HEK293 (cell line): ENCODE measurements around the gene MDP1.

Experiments
- CTCF ChIA-PET: fragments of 350-600 bp; formaldehyde crosslinking; extraction: SDS; loops from one replicate; lab custom pipeline; 2021; ENCODE audit warnings: antibody characterized with exemption; lab: Yijun Ruan, JAX
- POLR2A ChIA-PET: fragments of 300-600 bp; formaldehyde crosslinking; extraction: SDS; loops from one replicate; lab custom pipeline; 2020; ENCODE audit warnings: antibody characterized with exemption, inconsistent platforms; lab: Yijun Ruan, JAX
- H3K27ac ChIP-seq: fragments of 200-500 bp; sonication (Bioruptor generic); 2 replicates; pipeline ENCODE4 v1.5.1; 2014; ENCODE audit warnings: low read depth, low read length, control low read depth, inconsistent platforms; ENCODE audit errors: extremely low read depth
- H3K36me3 ChIP-seq, 2 experiments: fragments of 200-500 bp in 1 of 2; sonication (Bioruptor generic) in 1 of 2; 1 replicate in 1 of 2; 2 replicates in 1 of 2; pipeline ENCODE4 v1.5.1; 2014 to 2017; ENCODE audit warnings: inconsistent platforms in 2 of 2, low read length in 2 of 2; ENCODE audit not compliant: control insufficient read depth in 2 of 2, insufficient read depth in 1 of 2
- H3K4me1 ChIP-seq: fragments of 200-500 bp; sonication (Bioruptor generic); 2 replicates; pipeline ENCODE4 v1.5.1; 2014; ENCODE audit warnings: mild to moderate bottlenecking, low read length, inconsistent platforms; ENCODE audit not compliant: control insufficient read depth, insufficient read depth
- H3K4me3 ChIP-seq: 2 replicates; pipeline ENCODE4 v1.5.1; 2011; ENCODE audit warnings: low read depth, mild to moderate bottlenecking, control low read depth, low read length, moderate library complexity
- H3K9me3 ChIP-seq: fragments of 200-500 bp; sonication (Bioruptor generic); 2 replicates; pipeline ENCODE4 v1.5.1; 2014; ENCODE audit warnings: low read depth, low read length, inconsistent platforms; ENCODE audit not compliant: control insufficient read depth, insufficient read depth
- HOXC10 ChIP-seq: sonication (generic); formaldehyde crosslinking; IDR thresholded peaks from 2 replicates; pipeline ENCODE4 v1.8.1; 2023; ENCODE audit warnings: mild to moderate bottlenecking, missing genetic modification reagents
- PRDM6 ChIP-seq: fragments of 450-650 bp; formaldehyde crosslinking; IDR thresholded peaks from 2 replicates; pipeline ENCODE4 v1.5.1; 2017; ENCODE audit warnings: missing biosample characterization, missing genetic modification characterization
- RBAK ChIP-seq: fragments of 450-650 bp; formaldehyde crosslinking; IDR thresholded peaks from 2 replicates; pipeline ENCODE4 v1.5.1; 2016; ENCODE audit warnings: missing biosample characterization, missing genetic modification characterization
- SETDB1 ChIP-seq: IDR thresholded peaks from one replicate; pipeline ENCODE4 v1.6.1; 2017; ENCODE audit warnings: mild to moderate bottlenecking, low read length, moderate library complexity, mixed read lengths; ENCODE audit not compliant: insufficient read length
- SP7 ChIP-seq: fragments of 450-650 bp; formaldehyde crosslinking; IDR thresholded peaks from 2 replicates; pipeline ENCODE4 v1.5.1; 2016; ENCODE audit warnings: missing biosample characterization, missing genetic modification characterization
- ZNF140 ChIP-seq: fragments of 450-650 bp; formaldehyde crosslinking; IDR thresholded peaks from 2 replicates; pipeline ENCODE4 v1.5.1; 2016; ENCODE audit warnings: missing biosample characterization, missing genetic modification characterization
- ZNF16 ChIP-seq: fragments of 450-650 bp; formaldehyde crosslinking; IDR thresholded peaks from 2 replicates; pipeline ENCODE4 v1.5.1; 2016; ENCODE audit warnings: low read depth, missing biosample characterization, missing genetic modification characterization
- ZNF169 ChIP-seq: fragments of 450-650 bp; formaldehyde crosslinking; IDR thresholded peaks from 2 replicates; pipeline ENCODE4 v1.5.1; 2016; ENCODE audit warnings: missing biosample characterization, missing genetic modification characterization
- ZNF174 ChIP-seq: fragments of 450-650 bp; formaldehyde crosslinking; IDR thresholded peaks from 2 replicates; pipeline ENCODE4 v1.5.0; 2017; ENCODE audit warnings: missing biosample characterization, mild to moderate bottlenecking, missing genetic modification characterization
- ZNF221 ChIP-seq: fragments of 450-650 bp; formaldehyde crosslinking; IDR thresholded peaks from 2 replicates; pipeline ENCODE4 v1.5.1; 2017; ENCODE audit warnings: missing biosample characterization, missing genetic modification characterization, borderline replicate concordance
- ZNF248 ChIP-seq: fragments of 450-650 bp; formaldehyde crosslinking; IDR thresholded peaks from 2 replicates; pipeline ENCODE4 v1.5.1; 2017; ENCODE audit warnings: missing biosample characterization, missing genetic modification characterization
- ZNF324 ChIP-seq: fragments of 450-650 bp; formaldehyde crosslinking; IDR thresholded peaks from 2 replicates; pipeline ENCODE4 v1.5.1; 2016; ENCODE audit warnings: missing biosample characterization, missing genetic modification characterization
- ZNF394 ChIP-seq: fragments of 450-650 bp; formaldehyde crosslinking; IDR thresholded peaks from 2 replicates; pipeline ENCODE4 v1.5.1; 2016; ENCODE audit warnings: missing biosample characterization, missing genetic modification characterization, mild to moderate bottlenecking, moderate library complexity, borderline replicate concordance
- ZNF449 ChIP-seq: fragments of 450-650 bp; formaldehyde crosslinking; IDR thresholded peaks from 2 replicates; pipeline ENCODE4 v1.5.1; 2017; ENCODE audit warnings: missing biosample characterization, mild to moderate bottlenecking, missing genetic modification characterization, moderate library complexity
- ZNF555 ChIP-seq: fragments of 450-650 bp; formaldehyde crosslinking; conservative IDR thresholded peaks from 2 replicates; pipeline ENCODE4 v1.5.1; 2017; ENCODE audit warnings: missing biosample characterization, mild to moderate bottlenecking, missing genetic modification characterization, inconsistent platforms
- ZNF596 ChIP-seq: fragments of 450-650 bp; IDR thresholded peaks from 2 replicates; pipeline ENCODE4 v1.5.0; 2018; ENCODE audit warnings: missing biosample characterization, mild to moderate bottlenecking, missing genetic modification characterization, moderate library complexity
- ZNF624 ChIP-seq: fragments of 450-650 bp; formaldehyde crosslinking; IDR thresholded peaks from 2 replicates; pipeline ENCODE4 v1.5.1; 2017; ENCODE audit warnings: missing biosample characterization, missing genetic modification characterization
- ZNF629 ChIP-seq: fragments of 450-650 bp; formaldehyde crosslinking; IDR thresholded peaks from 2 replicates; pipeline ENCODE4 v1.5.1; 2017; ENCODE audit warnings: missing biosample characterization, missing genetic modification characterization
- TF ChIP-seq, protein P1 (sequence below): fragments of 450-650 bp; formaldehyde crosslinking; IDR thresholded peaks from 2 replicates; pipeline ENCODE4 v1.5.1; 2017; ENCODE audit warnings: missing biosample characterization, missing genetic modification characterization
- TF ChIP-seq, protein P2 (sequence below): fragments of 450-650 bp; formaldehyde crosslinking; IDR thresholded peaks from 2 replicates; pipeline ENCODE4 v1.5.1; 2016; ENCODE audit warnings: missing biosample characterization, missing genetic modification characterization

Gene MDP1

DNA sequence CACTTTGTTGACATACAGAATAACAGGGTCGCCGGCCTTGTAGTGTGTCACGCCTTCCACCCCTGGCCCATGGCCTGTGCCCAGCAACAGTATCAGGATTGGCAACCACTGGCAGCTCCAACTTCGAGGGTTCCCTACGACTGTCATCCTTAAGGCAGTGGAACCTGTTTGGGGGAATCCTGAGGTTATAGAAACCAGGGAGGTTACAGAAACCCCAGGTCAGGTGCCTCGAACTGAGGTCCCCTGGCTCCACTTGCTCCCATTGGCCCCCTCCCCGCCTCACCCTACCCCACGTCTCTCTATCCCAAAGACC is 21.0 kb downstream of the MDP1 start:
- peak overlapping the region; percentile 89 for H3K4me3 ChIP-seq
- TF ChIP-seq ZNF596 (tag by site-specific recombination) (no peak), ZNF16 (tag by site-specific recombination) (no peak), ZNF324 (tag by site-specific recombination) (no peak), ZNF174 (tag by site-specific recombination) (no peak), ZNF169 (tag by site-specific recombination) (no peak), ZNF555 (tag by site-specific recombination) (no peak), ZNF140 (tag by site-specific recombination) (no peak), ZNF624 (tag by site-specific recombination) (no peak), PRDM6 (tag by site-specific recombination) (no peak), ZNF394 (tag by site-specific recombination) (no peak), HOXC10 (CRISPR knock-in tag) (no peak), ZNF629 (tag by site-specific recombination) (no peak), ZNF449 (tag by site-specific recombination) (no peak), RBAK (tag by site-specific recombination) (no peak), ZNF221 (tag by site-specific recombination) (no peak), ZNF248 (tag by site-specific recombination) (no peak), SP7 (no peak), SETDB1 (no peak)
- TF ChIP-seq, protein P1, sequence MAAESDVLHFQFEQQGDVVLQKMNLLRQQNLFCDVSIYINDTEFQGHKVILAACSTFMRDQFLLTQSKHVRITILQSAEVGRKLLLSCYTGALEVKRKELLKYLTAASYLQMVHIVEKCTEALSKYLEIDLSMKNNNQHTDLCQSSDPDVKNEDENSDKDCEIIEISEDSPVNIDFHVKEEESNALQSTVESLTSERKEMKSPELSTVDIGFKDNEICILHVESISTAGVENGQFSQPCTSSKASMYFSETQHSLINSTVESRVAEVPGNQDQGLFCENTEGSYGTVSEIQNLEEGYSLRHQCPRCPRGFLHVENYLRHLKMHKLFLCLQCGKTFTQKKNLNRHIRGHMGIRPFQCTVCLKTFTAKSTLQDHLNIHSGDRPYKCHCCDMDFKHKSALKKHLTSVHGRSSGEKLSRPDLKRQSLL: no peak
- TF ChIP-seq, protein P2, sequence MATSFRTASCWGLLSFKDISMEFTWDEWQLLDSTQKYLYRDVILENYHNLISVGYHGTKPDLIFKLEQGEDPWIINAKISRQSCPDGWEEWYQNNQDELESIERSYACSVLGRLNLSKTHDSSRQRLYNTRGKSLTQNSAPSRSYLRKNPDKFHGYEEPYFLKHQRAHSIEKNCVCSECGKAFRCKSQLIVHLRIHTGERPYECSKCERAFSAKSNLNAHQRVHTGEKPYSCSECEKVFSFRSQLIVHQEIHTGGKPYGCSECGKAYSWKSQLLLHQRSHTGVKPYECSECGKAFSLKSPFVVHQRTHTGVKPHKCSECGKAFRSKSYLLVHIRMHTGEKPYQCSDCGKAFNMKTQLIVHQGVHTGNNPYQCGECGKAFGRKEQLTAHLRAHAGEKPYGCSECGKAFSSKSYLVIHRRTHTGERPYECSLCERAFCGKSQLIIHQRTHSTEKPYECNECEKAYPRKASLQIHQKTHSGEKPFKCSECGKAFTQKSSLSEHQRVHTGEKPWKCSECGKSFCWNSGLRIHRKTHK (tag by site-specific recombination): no peak
- ChIA-PET POLR2A (interaction anchor here (0.8 to 4.1 kb wide), 12 partner anchors 8 to 159 kb away, joined by 3 to 43 read pairs (median 6); partner anchors contain the start of genes CHMP4A, EMC9, IRF9 and MDP1), CTCF (interaction anchor here (0.7 to 2.4 kb wide), 2 partner anchors 34 to 235 kb away, joined by 3 to 10 read pairs; partner anchors contain the start of gene IRF9)
- peak overlapping the region; percentile 97 for H3K27ac ChIP-seq
- peaks cover 4% of the 10 kb centered on the region; the same call in 1 of the 2 replicates for H3K4me1 ChIP-seq
- H3K36me3 ChIP-seq: peaks cover 8 to 50% of the 10 kb centered on the region in 2 experiments
- H3K9me3 ChIP-seq: no peaks in the 10 kb centered on the region
